HEK293 (cell line): Measurements from ENCODE around the gene CDK4.

Source experiments
- BCL11A ChIP-seq: fragments of 450-650 bp; formaldehyde crosslinking; IDR thresholded peaks from 2 replicates; pipeline ENCODE4 v1.5.1; 2016; ENCODE audit warnings: low read depth, missing biosample characterization, missing genetic modification characterization
- HIC1 ChIP-seq: fragments of 450-650 bp; formaldehyde crosslinking; IDR thresholded peaks from 2 replicates; pipeline ENCODE4 v1.5.1; 2016; ENCODE audit warnings: missing biosample characterization, missing genetic modification characterization
- IKZF3 ChIP-seq: fragments of 450-650 bp; IDR thresholded peaks from 2 replicates; pipeline ENCODE4 v1.5.0; 2018; ENCODE audit warnings: missing biosample characterization, mild to moderate bottlenecking, missing genetic modification characterization, moderate library complexity
- MEIS1 ChIP-seq: sonication (generic); formaldehyde crosslinking; IDR thresholded peaks from 2 replicates; pipeline ENCODE4 v1.8.1; 2022; ENCODE audit warnings: missing genetic modification reagents, mild to moderate bottlenecking, borderline replicate concordance
- OSR2 ChIP-seq: fragments of 450-650 bp; formaldehyde crosslinking; IDR thresholded peaks from 2 replicates; pipeline ENCODE4 v1.5.1; 2016; ENCODE audit warnings: missing biosample characterization, missing genetic modification characterization
- REPIN1 ChIP-seq: fragments of 450-650 bp; formaldehyde crosslinking; IDR thresholded peaks from 2 replicates; pipeline ENCODE4 v1.5.1; 2017; ENCODE audit warnings: missing biosample characterization, missing genetic modification characterization, low read depth
- REST ChIP-seq: fragments of 450-650 bp; formaldehyde crosslinking; IDR thresholded peaks from 2 replicates; pipeline ENCODE4 v1.5.1; 2016; ENCODE audit warnings: missing biosample characterization, missing genetic modification characterization
- SP2 ChIP-seq: fragments of 450-650 bp; formaldehyde crosslinking; IDR thresholded peaks from 2 replicates; pipeline ENCODE4 v1.5.1; 2016; ENCODE audit warnings: missing biosample characterization, missing genetic modification characterization
- YY1 ChIP-seq: fragments of 450-650 bp; formaldehyde crosslinking; IDR thresholded peaks from 2 replicates; pipeline ENCODE4 v1.5.1; 2018; ENCODE audit warnings: missing biosample characterization, missing genetic modification characterization
- ZBTB21 ChIP-seq: fragments of 450-650 bp; formaldehyde crosslinking; IDR thresholded peaks from 2 replicates; pipeline ENCODE4 v1.5.1; 2017; ENCODE audit warnings: missing biosample characterization, missing genetic modification characterization
- ZNF138 ChIP-seq: fragments of 450-650 bp; formaldehyde crosslinking; IDR thresholded peaks from 2 replicates; pipeline ENCODE4 v1.5.1; 2016; ENCODE audit warnings: missing biosample characterization, missing genetic modification characterization, borderline replicate concordance
- ZNF146 ChIP-seq: fragments of 450-650 bp; formaldehyde crosslinking; IDR thresholded peaks from 2 replicates; pipeline ENCODE4 v1.5.1; 2016; ENCODE audit warnings: missing biosample characterization, missing genetic modification characterization
- ZNF16 ChIP-seq: fragments of 450-650 bp; formaldehyde crosslinking; IDR thresholded peaks from 2 replicates; pipeline ENCODE4 v1.5.1; 2016; ENCODE audit warnings: low read depth, missing biosample characterization, missing genetic modification characterization
- ZNF223 ChIP-seq: fragments of 450-650 bp; formaldehyde crosslinking; IDR thresholded peaks from 2 replicates; pipeline ENCODE4 v1.5.1; 2016; ENCODE audit warnings: missing biosample characterization, missing genetic modification characterization
- ZNF24 ChIP-seq: fragments of 450-650 bp; formaldehyde crosslinking; IDR thresholded peaks from 2 replicates; pipeline ENCODE4 v1.5.1; 2016; ENCODE audit warnings: missing biosample characterization, missing genetic modification characterization
- ZNF341 ChIP-seq: fragments of 450-650 bp; formaldehyde crosslinking; IDR thresholded peaks from 2 replicates; pipeline ENCODE4; 2016; ENCODE audit warnings: low read depth, missing biosample characterization, missing genetic modification characterization
- ZNF488 ChIP-seq: fragments of 450-650 bp; formaldehyde crosslinking; IDR thresholded peaks from 2 replicates; pipeline ENCODE4 v1.5.1; 2016; ENCODE audit warnings: missing biosample characterization, missing genetic modification characterization
- ZNF555 ChIP-seq: fragments of 450-650 bp; formaldehyde crosslinking; conservative IDR thresholded peaks from 2 replicates; pipeline ENCODE4 v1.5.1; 2017; ENCODE audit warnings: missing biosample characterization, mild to moderate bottlenecking, missing genetic modification characterization, inconsistent platforms
- ZNF623 ChIP-seq: fragments of 450-650 bp; formaldehyde crosslinking; IDR thresholded peaks from 2 replicates; pipeline ENCODE4 v1.5.1; 2016; ENCODE audit warnings: missing biosample characterization, missing genetic modification characterization
- ZNF660 ChIP-seq: fragments of 450-650 bp; IDR thresholded peaks from 2 replicates; pipeline ENCODE4 v1.5.1; 2018; ENCODE audit warnings: missing biosample characterization, mild to moderate bottlenecking, missing genetic modification characterization
- ZNF701 ChIP-seq: fragments of 450-650 bp; formaldehyde crosslinking; IDR thresholded peaks from 2 replicates; pipeline ENCODE4 v1.5.1; 2016; ENCODE audit warnings: missing biosample characterization, missing genetic modification characterization
- ZSCAN23 ChIP-seq: fragments of 450-650 bp; formaldehyde crosslinking; IDR thresholded peaks from 2 replicates; pipeline ENCODE4 v1.5.1; 2016; ENCODE audit warnings: missing biosample characterization, missing genetic modification characterization
- TF ChIP-seq, protein P1 (sequence below): fragments of 450-650 bp; formaldehyde crosslinking; IDR thresholded peaks from 2 replicates; pipeline ENCODE4; 2016; ENCODE audit warnings: missing biosample characterization, missing genetic modification characterization
- TF ChIP-seq, protein P2 (sequence below): sonication (generic); formaldehyde crosslinking; IDR thresholded peaks from 2 replicates; pipeline ENCODE4 v1.8.1; 2022; ENCODE audit warnings: mild to moderate bottlenecking, moderate library complexity, missing genetic modification reagents
- TF ChIP-seq, protein P3 (sequence below): fragments of 450-650 bp; formaldehyde crosslinking; IDR thresholded peaks from 2 replicates; pipeline ENCODE4 v1.5.1; 2017; ENCODE audit warnings: missing biosample characterization, missing genetic modification characterization
- TF ChIP-seq, protein P4 (sequence below): fragments of 450-650 bp; formaldehyde crosslinking; IDR thresholded peaks from 2 replicates; pipeline ENCODE4 v1.5.1; 2016; ENCODE audit warnings: missing biosample characterization, missing genetic modification characterization

Gene CDK4

GRCh38 chr12:57737467-57738460, 14.3 kb downstream of the CDK4 start (continued):
- TF ChIP-seq HIC1 (tag by site-specific recombination) (no peak; the same call in 1 of the 2 replicates), ZNF223 (tag by site-specific recombination) (no peak), REPIN1 (tag by site-specific recombination) (no peak), MEIS1 (CRISPR knock-in tag) (no peak), ZNF701 (no peak), ZNF623 (tag by site-specific recombination) (no peak), BCL11A (peak; percentile 59; the same call in 1 of the 2 replicates), ZNF660 (tag by site-specific recombination) (no peak), ZNF16 (no peak), IKZF3 (tag by site-specific recombination) (no peak), SP2 (tag by site-specific recombination) (no peak), ZNF555 (tag by site-specific recombination) (no peak), ZBTB21 (tag by site-specific recombination) (no peak), OSR2 (tag by site-specific recombination) (no peak), ZNF488 (tag by site-specific recombination) (no peak), YY1 (tag by site-specific recombination) (no peak), ZSCAN23 (no peak), ZNF24 (tag by site-specific recombination) (no peak), ZNF138 (tag by site-specific recombination) (no peak), REST (tag by site-specific recombination) (no peak), ZNF146 (tag by site-specific recombination) (no peak), ZNF341 (no peak)
- TF ChIP-seq, protein P1, sequence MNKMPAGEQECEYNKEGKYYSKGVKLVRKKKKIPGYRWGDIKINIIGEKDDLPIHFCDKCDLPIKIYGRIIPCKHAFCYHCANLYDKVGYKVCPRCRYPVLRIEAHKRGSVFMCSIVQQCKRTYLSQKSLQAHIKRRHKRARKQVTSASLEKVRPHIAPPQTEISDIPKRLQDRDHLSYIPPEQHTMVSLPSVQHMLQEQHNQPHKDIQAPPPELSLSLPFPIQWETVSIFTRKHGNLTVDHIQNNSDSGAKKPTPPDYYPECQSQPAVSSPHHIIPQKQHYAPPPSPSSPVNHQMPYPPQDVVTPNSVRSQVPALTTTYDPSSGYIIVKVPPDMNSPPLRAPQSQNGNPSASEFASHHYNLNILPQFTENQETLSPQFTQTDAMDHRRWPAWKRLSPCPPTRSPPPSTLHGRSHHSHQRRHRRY (tag by site-specific recombination): no peak
- TF ChIP-seq, protein P2, sequence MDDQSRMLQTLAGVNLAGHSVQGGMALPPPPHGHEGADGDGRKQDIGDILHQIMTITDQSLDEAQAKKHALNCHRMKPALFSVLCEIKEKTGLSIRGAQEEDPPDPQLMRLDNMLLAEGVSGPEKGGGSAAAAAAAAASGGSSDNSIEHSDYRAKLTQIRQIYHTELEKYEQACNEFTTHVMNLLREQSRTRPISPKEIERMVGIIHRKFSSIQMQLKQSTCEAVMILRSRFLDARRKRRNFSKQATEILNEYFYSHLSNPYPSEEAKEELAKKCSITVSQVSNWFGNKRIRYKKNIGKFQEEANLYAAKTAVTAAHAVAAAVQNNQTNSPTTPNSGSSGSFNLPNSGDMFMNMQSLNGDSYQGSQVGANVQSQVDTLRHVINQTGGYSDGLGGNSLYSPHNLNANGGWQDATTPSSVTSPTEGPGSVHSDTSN (CRISPR knock-in tag): 0 out of 2 replicates have a peak, but pooled peaks have one; percentile 9
- TF ChIP-seq, protein P3, sequence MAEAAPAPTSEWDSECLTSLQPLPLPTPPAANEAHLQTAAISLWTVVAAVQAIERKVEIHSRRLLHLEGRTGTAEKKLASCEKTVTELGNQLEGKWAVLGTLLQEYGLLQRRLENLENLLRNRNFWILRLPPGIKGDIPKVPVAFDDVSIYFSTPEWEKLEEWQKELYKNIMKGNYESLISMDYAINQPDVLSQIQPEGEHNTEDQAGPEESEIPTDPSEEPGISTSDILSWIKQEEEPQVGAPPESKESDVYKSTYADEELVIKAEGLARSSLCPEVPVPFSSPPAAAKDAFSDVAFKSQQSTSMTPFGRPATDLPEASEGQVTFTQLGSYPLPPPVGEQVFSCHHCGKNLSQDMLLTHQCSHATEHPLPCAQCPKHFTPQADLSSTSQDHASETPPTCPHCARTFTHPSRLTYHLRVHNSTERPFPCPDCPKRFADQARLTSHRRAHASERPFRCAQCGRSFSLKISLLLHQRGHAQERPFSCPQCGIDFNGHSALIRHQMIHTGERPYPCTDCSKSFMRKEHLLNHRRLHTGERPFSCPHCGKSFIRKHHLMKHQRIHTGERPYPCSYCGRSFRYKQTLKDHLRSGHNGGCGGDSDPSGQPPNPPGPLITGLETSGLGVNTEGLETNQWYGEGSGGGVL (tag by site-specific recombination): 0 out of 2 replicates have a peak, but pooled peaks have one; percentile 6
- TF ChIP-seq, protein P4, sequence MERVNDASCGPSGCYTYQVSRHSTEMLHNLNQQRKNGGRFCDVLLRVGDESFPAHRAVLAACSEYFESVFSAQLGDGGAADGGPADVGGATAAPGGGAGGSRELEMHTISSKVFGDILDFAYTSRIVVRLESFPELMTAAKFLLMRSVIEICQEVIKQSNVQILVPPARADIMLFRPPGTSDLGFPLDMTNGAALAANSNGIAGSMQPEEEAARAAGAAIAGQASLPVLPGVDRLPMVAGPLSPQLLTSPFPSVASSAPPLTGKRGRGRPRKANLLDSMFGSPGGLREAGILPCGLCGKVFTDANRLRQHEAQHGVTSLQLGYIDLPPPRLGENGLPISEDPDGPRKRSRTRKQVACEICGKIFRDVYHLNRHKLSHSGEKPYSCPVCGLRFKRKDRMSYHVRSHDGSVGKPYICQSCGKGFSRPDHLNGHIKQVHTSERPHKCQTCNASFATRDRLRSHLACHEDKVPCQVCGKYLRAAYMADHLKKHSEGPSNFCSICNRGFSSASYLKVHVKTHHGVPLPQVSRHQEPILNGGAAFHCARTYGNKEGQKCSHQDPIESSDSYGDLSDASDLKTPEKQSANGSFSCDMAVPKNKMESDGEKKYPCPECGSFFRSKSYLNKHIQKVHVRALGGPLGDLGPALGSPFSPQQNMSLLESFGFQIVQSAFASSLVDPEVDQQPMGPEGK (tag by site-specific recombination): peak; percentile 7
